Neural cell (in vitro differentiated cells): Measurements from ENCODE around the gene CPNE5.

Source experiments
- POLR2AphosphoS5 ChIP-seq: IDR thresholded peaks from 2 replicates; pipeline ENCODE4 v1.6.1; 2012
- SMC3 ChIP-seq: fragments of 450-650 bp; conservative IDR thresholded peaks from 2 replicates; pipeline ENCODE4 v1.6.1; 2014; ENCODE audit warnings: antibody characterized with exemption, mild to moderate bottlenecking, moderate library complexity; ENCODE audit not compliant: poor library complexity
- TAF1 ChIP-seq: IDR thresholded peaks from 2 replicates; pipeline ENCODE4 v1.6.1; 2012; ENCODE audit warnings: low read depth
- TF ChIP-seq, protein P1 (sequence below): fragments of 450-650 bp; IDR thresholded peaks from 2 replicates; pipeline ENCODE4 v1.5.1; 2014; ENCODE audit warnings: antibody characterized with exemption, mild to moderate bottlenecking, moderate library complexity; ENCODE audit not compliant: poor library complexity, severe bottlenecking

DNA sequence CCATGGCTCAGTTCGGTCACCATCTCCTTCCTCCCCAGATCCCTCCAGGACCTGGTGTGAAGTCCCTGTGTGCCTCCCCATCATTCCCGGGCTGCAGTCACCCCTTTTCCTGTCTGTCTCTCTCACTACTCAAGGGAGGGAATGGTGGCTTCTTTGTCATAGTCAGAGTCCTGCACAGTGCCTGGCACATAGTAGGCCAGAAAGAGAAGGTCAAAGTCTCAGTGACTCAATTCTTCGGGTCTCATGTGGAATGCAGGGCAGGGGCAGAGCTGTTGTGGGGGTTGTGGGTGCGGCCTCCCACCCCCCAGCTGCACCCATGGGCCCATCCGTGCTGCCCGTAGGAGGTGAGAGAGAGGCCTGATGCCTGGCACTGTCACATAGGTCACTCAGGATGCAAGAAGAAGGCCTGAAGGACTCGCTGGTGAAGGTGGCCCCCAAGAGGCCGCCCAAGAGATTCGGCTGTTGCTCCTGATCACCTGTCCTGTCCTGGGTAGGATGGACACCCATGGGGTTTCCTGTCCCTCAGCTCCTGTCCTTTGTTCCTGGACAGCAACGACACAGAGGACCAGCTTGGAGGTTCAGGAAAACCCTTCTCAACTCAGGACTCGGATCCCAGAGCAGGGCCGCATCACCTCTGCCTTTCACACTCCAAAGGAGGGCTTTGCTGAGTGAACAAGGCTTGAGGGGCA, 107.5 kb downstream of the CPNE5 start:
- TF ChIP-seq, protein P1, sequence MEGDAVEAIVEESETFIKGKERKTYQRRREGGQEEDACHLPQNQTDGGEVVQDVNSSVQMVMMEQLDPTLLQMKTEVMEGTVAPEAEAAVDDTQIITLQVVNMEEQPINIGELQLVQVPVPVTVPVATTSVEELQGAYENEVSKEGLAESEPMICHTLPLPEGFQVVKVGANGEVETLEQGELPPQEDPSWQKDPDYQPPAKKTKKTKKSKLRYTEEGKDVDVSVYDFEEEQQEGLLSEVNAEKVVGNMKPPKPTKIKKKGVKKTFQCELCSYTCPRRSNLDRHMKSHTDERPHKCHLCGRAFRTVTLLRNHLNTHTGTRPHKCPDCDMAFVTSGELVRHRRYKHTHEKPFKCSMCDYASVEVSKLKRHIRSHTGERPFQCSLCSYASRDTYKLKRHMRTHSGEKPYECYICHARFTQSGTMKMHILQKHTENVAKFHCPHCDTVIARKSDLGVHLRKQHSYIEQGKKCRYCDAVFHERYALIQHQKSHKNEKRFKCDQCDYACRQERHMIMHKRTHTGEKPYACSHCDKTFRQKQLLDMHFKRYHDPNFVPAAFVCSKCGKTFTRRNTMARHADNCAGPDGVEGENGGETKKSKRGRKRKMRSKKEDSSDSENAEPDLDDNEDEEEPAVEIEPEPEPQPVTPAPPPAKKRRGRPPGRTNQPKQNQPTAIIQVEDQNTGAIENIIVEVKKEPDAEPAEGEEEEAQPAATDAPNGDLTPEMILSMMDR, result no peak
- TF ChIP-seq TAF1 (no peak), POLR2AphosphoS5 (no peak), SMC3 (no peak)
